Naive thymus-derived CD4-positive, alpha-beta T cell (primary cell): ENCODE results near the gene CYP4F22. TPM values are rescaled to one million over a fixed set of nuclear protein-coding genes. Genes with fewer than 3 reads are reported as not detected.

Experiments
- ATAC-seq: fragments of 150-1000 bp; cut with Tn5 transposase; 2 replicates; pipeline ENCODE4 v1.10.0; 2021; ENCODE audit warnings: mild to moderate bottlenecking, moderate library complexity
- CTCF ChIA-PET: fragments of 350-600 bp; sonication (Branson Sonifier 250); formaldehyde crosslinking; loops from one replicate; lab custom pipeline; 2021; ENCODE audit warnings: antibody characterized with exemption; lab: Charles Lee
- POLR2A ChIA-PET: fragments of 350-600 bp; sonication (Branson Sonifier 250); formaldehyde crosslinking; loops from one replicate; lab custom pipeline; 2021; ENCODE audit warnings: antibody characterized with exemption, inconsistent platforms; lab: Charles Lee
- DNase-seq, 9 donors: peaks; one replicate each; pipeline versions ENCODE4 v3.0.0 to v3.0.0-alpha.2; 2020 to 2022; ENCODE audit warnings: mixed read lengths in 1 of 9
- H3K27ac ChIP-seq: one replicate; pipeline ENCODE4 v1.7.0; 2013; ENCODE audit warnings: mild to moderate bottlenecking, low read depth, low read length, moderate library complexity
- H3K27me3 ChIP-seq, 2 donors: one replicate each; pipeline ENCODE4 v1.7.0; 2013; ENCODE audit warnings: low read length in 2 of 2, mild to moderate bottlenecking in 2 of 2, moderate library complexity in 2 of 2; ENCODE audit not compliant: control insufficient read depth in 2 of 2, insufficient read depth in 2 of 2
- H3K36me3 ChIP-seq, 3 experiments: 1 replicate in 2 of 3; 2 replicates in 1 of 3; pipeline ENCODE4 v1.7.0; 2013; ENCODE audit warnings: low read length in 3 of 3, mild to moderate bottlenecking in 3 of 3, moderate library complexity in 1 of 3; ENCODE audit not compliant: insufficient read depth in 3 of 3, control insufficient read depth in 2 of 3
- H3K4me1 ChIP-seq, 2 donors: one replicate each; pipeline ENCODE4 v1.7.0; 2013; ENCODE audit warnings: low read length in 2 of 2, mild to moderate bottlenecking in 2 of 2, moderate library complexity in 1 of 2; ENCODE audit not compliant: control insufficient read depth in 2 of 2, insufficient read depth in 2 of 2
- H3K4me3 ChIP-seq: 2 replicates; pipeline ENCODE4 v1.7.0; 2013; ENCODE audit warnings: mild to moderate bottlenecking, low read length
- H3K9me3 ChIP-seq, 3 experiments: 1 replicate in 2 of 3; 2 replicates in 1 of 3; pipeline ENCODE4 v1.7.0; 2013; ENCODE audit warnings: low read length in 3 of 3; ENCODE audit not compliant: control insufficient read depth in 2 of 3
- H3K27ac Mint-ChIP-seq, 9 donors: one replicate each; pipeline ENCODE4 v1.8.0; 2020 to 2022; ENCODE audit warnings: mixed read lengths in 9 of 9, mild to moderate bottlenecking in 8 of 9, moderate library complexity in 5 of 9, inconsistent platforms in 2 of 9
- H3K27me3 Mint-ChIP-seq, 5 donors: one replicate each; pipeline ENCODE4 v1.8.0; 2021 to 2022; ENCODE audit warnings: mixed read lengths in 5 of 5, mild to moderate bottlenecking in 1 of 5
- H3K36me3 Mint-ChIP-seq, 5 donors: one replicate each; pipeline ENCODE4 v1.8.0; 2020 to 2022; ENCODE audit warnings: mixed read lengths in 5 of 5, mild to moderate bottlenecking in 3 of 5, inconsistent platforms in 1 of 5
- H3K4me1 Mint-ChIP-seq, 7 donors: one replicate each; pipeline ENCODE4 v1.8.0; 2020 to 2022; ENCODE audit warnings: mixed read lengths in 7 of 7, mild to moderate bottlenecking in 3 of 7, inconsistent platforms in 1 of 7
- H3K4me3 Mint-ChIP-seq, 10 donors: one replicate each; pipeline ENCODE4 v1.8.0; 2020 to 2022; ENCODE audit warnings: mild to moderate bottlenecking in 10 of 10, mixed read lengths in 10 of 10, moderate library complexity in 6 of 10, inconsistent platforms in 2 of 10
- H3K9me3 Mint-ChIP-seq, 11 donors: one replicate each; pipeline ENCODE4 v1.8.0; 2020 to 2022; ENCODE audit warnings: mixed read lengths in 11 of 11, mild to moderate bottlenecking in 4 of 11, inconsistent platforms in 1 of 11, moderate library complexity in 1 of 11
- intact Hi-C, 2 donors: fragments of 100-400 bp; cut with micrococcal nuclease; formaldehyde crosslinking; loops; one replicate each; pipeline ENCODE4 v1.15.1; 2023
- polyA plus RNA-seq, 2 donors: library from polyadenylated mRNA; unstranded; fragments of 300-500 nt; fragmentation: Illumina TruSeq; gene quantifications; one replicate each; pipeline ENCODE4 v1.2.3, GENCODE V29; 2021
- total RNA-seq, 6 experiments: library from RNA in 5 of 6; stranded (reverse) in 5 of 6; gene quantifications; 1 replicate in 5 of 6; 2 replicates in 1 of 6; pipeline ENCODE4 v1.2.3 and lab custom pipeline; 2021 to 2026

Gene CYP4F22
- total RNA-seq (1 to 10 TPM in 1 of 5 experiments, under 1 TPM in 3, not detected in 1; 0.24 to 3.6 (median 0.28) TPM), polyA plus RNA-seq (under 1 TPM in 1 of 2 donors, not detected in 1; 0.15 TPM), total RNA-seq (lab: John Stamatoyannopoulos, UW) (0.40 reads per million)

- Mint-ChIP-seq H3K27me3 (peaks cover 0 to 48% (median 11%) of the 10 kb centered on the region in 5 donors), H3K9me3 (peaks cover 0 to 2% (median 0%) of the 10 kb centered on the region in 11 donors), H3K4me3 (peak within 1 kb of the TSS; percentile 75 to 84 (median 80)), H3K36me3 (no peaks in the 10 kb centered on the region), H3K27ac (peak within 1 kb of the TSS in 1 of 9 donors; percentile 69), H3K4me1 (peaks cover 9 to 22% (median 16%) of the 10 kb centered on the region in 7 donors)
- Histone ChIP-seq H3K27me3 (no peaks in the 10 kb centered on the region), H3K27ac (no peak within 1 kb of the TSS), H3K4me1 (peaks cover 0 to 7% of the 10 kb centered on the region in 2 donors), H3K36me3 (no peaks in the 10 kb centered on the region), H3K4me3 (peak within 1 kb of the TSS; percentile 44), H3K9me3 (no peaks in the 10 kb centered on the region)
- ChIA-PET POLR2A (interaction anchor here (1.4 kb wide), 1 partner anchor 19 kb away, joined by 3 read pairs; no protein-coding TSS in a partner anchor), CTCF (no interaction called here)
- DNase-seq (peak in 1 of 9 donors; percentile 30), ATAC-seq (peak; percentile 18)
- intact Hi-C loops: no loop called here
These were observed at the start of gene CYP4F22 for GRCh38 chr19:15508035-15508710. Gene CYP4F22, plus strand, starts transcription at chr19:15508525. Its CDS starts 16,812 bp downstream, at chr19:15525337.

DNA sequence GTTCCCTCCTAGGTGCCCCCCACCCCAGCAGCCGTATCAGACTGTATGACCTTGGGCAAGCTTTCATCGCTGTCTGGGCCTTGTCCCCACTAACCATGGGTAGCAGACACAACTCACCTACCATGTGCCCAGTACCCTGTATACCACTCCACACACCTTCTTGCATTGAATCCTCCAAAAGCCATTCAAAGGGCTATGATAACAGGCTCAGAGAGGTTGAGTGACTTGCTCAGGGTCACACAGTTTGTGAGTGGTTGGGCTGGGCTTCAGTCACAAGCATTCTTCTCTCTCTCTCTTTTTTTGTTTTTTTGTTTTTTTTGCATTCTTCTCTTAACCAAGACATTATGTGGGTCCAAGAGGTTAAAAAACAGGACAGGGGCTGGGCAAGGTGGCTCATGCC lies 46.6 kb upstream of the CYP4F22 start:
- ATAC-seq (no peak), DNase-seq (no peak)
- H3K36me3 ChIP-seq: peaks cover 4 to 44% (median 26%) of the 10 kb centered on the region in 3 experiments
- peaks cover 39 to 40% of the 10 kb centered on the region in 2 donors for H3K4me1 ChIP-seq
- peak overlapping the region; percentile 91 for H3K27ac ChIP-seq
- Mint-ChIP-seq H3K27me3 (no peaks in the 10 kb centered on the region), H3K4me1 (peaks cover 18 to 57% (median 43%) of the 10 kb centered on the region in 7 donors), H3K36me3 (peaks cover 4 to 34% (median 14%) of the 10 kb centered on the region in 5 donors), H3K9me3 (peaks cover 0 to 2% (median 0%) of the 10 kb centered on the region in 11 donors), H3K4me3 (peak overlapping the region; percentile 27 to 97 (median 94)), H3K27ac (peak overlapping the region; percentile 32 to 98 (median 94))
- ChIA-PET CTCF (no interaction called here), POLR2A (interaction anchor here (0.7 to 9.9 kb wide), 4 partner anchors 8 to 94 kb away, joined by 3 to 101 read pairs (median 17); partner anchors contain the start of gene WIZ)
- H3K4me3 ChIP-seq: no peak overlapping the region
- no peaks in the 10 kb centered on the region for H3K27me3 ChIP-seq
- intact Hi-C loops: loop anchor here (5.0 to 10.0 kb wide), 2 partner anchors 129 to 373 kb away; partner anchors contain the start of gene BRD4 (in 1 of the 2)
- H3K9me3 ChIP-seq: no peaks in the 10 kb centered on the region

DNA sequence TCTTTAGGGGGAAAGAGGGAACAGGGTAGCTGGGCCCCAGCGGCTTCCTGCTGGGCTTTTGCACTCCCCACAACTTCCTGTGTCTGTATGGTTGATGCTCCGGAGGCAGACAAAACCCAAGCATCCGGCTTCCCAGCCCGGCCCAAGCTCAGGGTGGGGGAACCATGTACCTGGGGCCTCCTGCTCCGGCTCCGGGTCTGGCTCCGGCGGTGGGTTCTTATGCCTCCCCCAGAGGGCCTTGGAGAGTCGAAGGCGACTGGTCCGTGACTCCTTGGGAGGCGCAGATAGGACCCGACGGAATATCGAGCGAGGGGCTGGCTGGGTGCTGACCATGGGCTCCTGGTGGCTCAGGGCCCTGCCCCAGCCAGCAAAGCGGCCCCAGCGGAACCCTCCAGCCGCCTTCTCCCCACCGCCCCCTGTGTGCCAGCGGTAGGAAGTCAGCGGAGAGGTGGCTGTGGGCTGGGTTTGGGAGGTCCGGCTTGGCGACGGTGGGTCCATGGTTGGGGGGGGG lies 44.4 kb upstream of the CYP4F22 start:
- Histone ChIP-seq H3K4me1 (peaks cover 56 to 61% of the 10 kb centered on the region in 2 donors), H3K36me3 (peaks cover 4 to 30% (median 16%) of the 10 kb centered on the region in 3 experiments), H3K9me3 (no peaks in the 10 kb centered on the region), H3K27ac (peak overlapping the region; percentile 91), H3K27me3 (no peaks in the 10 kb centered on the region), H3K4me3 (peak overlapping the region; percentile 85)
- intact Hi-C loops: loop anchor here (1.0 to 10.0 kb wide), 8 partner anchors 14 to 371 kb away; partner anchors contain the start of genes AKAP8 (in 2 of the 2) and BRD4 (in 1 of the 2)
- Mint-ChIP-seq H3K27ac (peak overlapping the region; percentile 91 to 98 (median 94)), H3K4me1 (peaks cover 40 to 79% (median 64%) of the 10 kb centered on the region in 7 donors), H3K4me3 (peak overlapping the region; percentile 85 to 97 (median 95)), H3K27me3 (peaks cover 0 to 4% (median 0%) of the 10 kb centered on the region in 5 donors), H3K9me3 (peaks cover 0 to 1% (median 0%) of the 10 kb centered on the region in 11 donors), H3K36me3 (peaks cover 4 to 42% (median 14%) of the 10 kb centered on the region in 5 donors)
- CTCF ChIA-PET: interaction anchor here (0.9 to 3.4 kb wide), 7 partner anchors 13 to 91 kb away, joined by 3 to 19 read pairs (median 6); partner anchors contain the start of genes AKAP8L and WIZ
- peak; percentile 93 for ATAC-seq
- POLR2A ChIA-PET: interaction anchor here (0.6 to 9.9 kb wide), 17 partner anchors 10 to 756 kb away, joined by 3 to 101 read pairs (median 6); partner anchors contain the start of genes AKAP8, AKAP8L and WIZ
- peak; percentile 52 to 85 (median 79) for DNase-seq

DNA sequence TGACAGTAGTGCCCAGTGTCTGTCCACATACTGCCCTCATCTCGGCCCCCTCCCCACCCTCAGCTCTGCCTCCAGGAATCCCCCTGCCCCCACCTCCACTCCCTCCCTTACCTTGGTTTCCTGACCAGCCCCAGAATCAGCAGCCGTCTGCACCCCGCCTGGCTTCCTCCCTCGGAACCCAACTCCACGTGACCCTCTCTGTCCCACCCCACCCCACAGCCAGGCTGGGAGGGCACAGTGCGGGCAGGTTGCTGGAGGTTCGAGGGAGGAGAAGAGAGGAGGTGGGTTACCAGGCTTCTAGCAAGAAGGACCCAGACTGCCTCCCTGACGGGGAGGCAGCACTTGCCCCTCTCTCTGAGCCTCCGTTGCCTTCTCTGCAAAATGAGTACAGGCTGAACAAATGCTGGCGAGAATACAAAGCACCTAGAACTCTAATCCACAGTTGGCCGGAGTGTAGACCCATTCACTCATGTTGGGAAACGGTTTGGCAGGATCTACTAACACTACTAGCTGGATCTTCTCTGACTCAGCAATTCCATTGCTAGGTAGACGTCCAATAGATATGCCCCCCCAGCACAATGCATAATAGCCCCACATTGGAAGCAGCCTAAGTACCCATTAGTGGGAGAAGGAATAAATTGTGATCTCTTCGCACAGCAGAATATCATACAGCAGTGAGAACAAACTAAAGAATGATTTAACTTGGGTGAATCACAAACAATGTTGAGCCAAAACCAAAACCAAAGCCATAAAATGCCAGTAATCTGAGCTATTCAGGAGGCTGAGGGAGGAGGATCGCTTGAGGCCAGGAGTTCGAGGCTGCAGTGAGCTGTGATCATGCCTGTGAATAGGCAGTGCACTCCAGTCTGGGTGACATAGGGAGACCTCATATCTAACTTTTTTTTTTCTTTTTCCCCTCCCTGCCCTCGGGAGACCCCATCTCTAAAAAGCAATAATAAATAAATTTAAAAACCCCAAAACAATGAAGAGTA lies 43.6 kb upstream of the CYP4F22 start, which contains the start of gene RASAL3:
Gene RASAL3 (minus strand): TSS at position 151 of the 992 bp plus-strand sequence. CDS start 186 bp downstream, outside the sequence.
- no peaks in the 10 kb centered on the region for H3K9me3 ChIP-seq
- peaks cover 0 to 10% (median 0%) of the 10 kb centered on the region in 5 donors for H3K27me3 Mint-ChIP-seq
- H3K36me3 Mint-ChIP-seq: peaks cover 4 to 45% (median 13%) of the 10 kb centered on the region in 5 donors
- POLR2A ChIA-PET: interaction anchor here (0.9 to 9.9 kb wide), 16 partner anchors 10 to 606 kb away, joined by 3 to 101 read pairs (median 8); partner anchors contain the start of genes AKAP8, AKAP8L and WIZ
- peak within 1 kb of the TSS; percentile 91 to 98 (median 94) for H3K27ac Mint-ChIP-seq
- intact Hi-C loops: loop anchor here (1.0 to 10.0 kb wide), 9 partner anchors 45 to 373 kb away; partner anchors contain the start of genes AKAP8 (in 1 of the 2) and BRD4 (in 1 of the 2)
- peaks cover 0 to 1% (median 0%) of the 10 kb centered on the region in 11 donors for H3K9me3 Mint-ChIP-seq
- peaks cover 56 to 64% of the 10 kb centered on the region in 2 donors for H3K4me1 ChIP-seq
- ATAC-seq: peak; percentile 69
- peak within 1 kb of the TSS; percentile 85 for H3K4me3 ChIP-seq
- peaks cover 45 to 82% (median 68%) of the 10 kb centered on the region in 7 donors for H3K4me1 Mint-ChIP-seq
- H3K4me3 Mint-ChIP-seq: peak within 1 kb of the TSS; percentile 85 to 97 (median 95)
- CTCF ChIA-PET: interaction anchor here (0.7 to 3.4 kb wide), 7 partner anchors 11 to 90 kb away, joined by 3 to 19 read pairs (median 5); partner anchors contain the start of gene AKAP8L
- H3K36me3 ChIP-seq: peaks cover 4 to 25% (median 16%) of the 10 kb centered on the region in 3 experiments
- H3K27ac ChIP-seq: peak within 1 kb of the TSS; percentile 91
- DNase-seq: peak in 8 of 9 donors; percentile 44 to 65 (median 47)
- no peaks in the 10 kb centered on the region for H3K27me3 ChIP-seq
